GM12865 (cell line): ENCODE measurements around the gene CATSPERB.
A peak's percentile ranks its signal among the peaks of the same experiment; 100 is the strongest.

Experiments
- DNase-seq: peaks from one replicate; pipeline ENCODE4 v3.0.0; 2010; ENCODE audit warnings: low read depth
- H3K4me3 ChIP-seq: 2 replicates; pipeline ENCODE4 v1.5.1; 2011; ENCODE audit warnings: mild to moderate bottlenecking, low read depth, low read length, control low read depth
- TF ChIP-seq, protein P1 (sequence below): IDR thresholded peaks from 2 replicates; pipeline ENCODE4 v1.5.1; 2011; ENCODE audit warnings: low read length, control low read depth, low read depth, inconsistent platforms; ENCODE audit not compliant: insufficient read depth; ENCODE audit errors: missing control alignments

The CATSPERB gene

DNA sequence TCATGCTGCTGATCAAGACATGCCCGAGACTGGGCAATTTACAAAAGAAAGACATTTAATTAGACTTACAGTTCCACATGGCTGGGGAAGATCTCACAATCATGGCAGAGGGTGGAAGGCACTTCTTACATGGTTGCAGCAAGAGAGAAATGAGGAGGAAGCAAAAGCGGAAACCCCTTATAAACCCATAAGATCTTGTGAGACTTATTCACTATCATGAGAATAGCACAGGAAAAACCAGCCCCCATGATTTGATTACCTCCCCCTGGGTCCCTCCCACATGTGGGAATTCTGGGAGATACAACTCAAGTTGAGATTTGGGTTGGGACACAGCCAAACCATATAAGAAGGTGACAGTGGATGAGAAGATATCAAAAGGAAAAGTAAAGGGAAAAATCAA is 78.4 kb downstream of the CATSPERB start:
- DNase-seq, result no peak
- TF ChIP-seq, protein P1, sequence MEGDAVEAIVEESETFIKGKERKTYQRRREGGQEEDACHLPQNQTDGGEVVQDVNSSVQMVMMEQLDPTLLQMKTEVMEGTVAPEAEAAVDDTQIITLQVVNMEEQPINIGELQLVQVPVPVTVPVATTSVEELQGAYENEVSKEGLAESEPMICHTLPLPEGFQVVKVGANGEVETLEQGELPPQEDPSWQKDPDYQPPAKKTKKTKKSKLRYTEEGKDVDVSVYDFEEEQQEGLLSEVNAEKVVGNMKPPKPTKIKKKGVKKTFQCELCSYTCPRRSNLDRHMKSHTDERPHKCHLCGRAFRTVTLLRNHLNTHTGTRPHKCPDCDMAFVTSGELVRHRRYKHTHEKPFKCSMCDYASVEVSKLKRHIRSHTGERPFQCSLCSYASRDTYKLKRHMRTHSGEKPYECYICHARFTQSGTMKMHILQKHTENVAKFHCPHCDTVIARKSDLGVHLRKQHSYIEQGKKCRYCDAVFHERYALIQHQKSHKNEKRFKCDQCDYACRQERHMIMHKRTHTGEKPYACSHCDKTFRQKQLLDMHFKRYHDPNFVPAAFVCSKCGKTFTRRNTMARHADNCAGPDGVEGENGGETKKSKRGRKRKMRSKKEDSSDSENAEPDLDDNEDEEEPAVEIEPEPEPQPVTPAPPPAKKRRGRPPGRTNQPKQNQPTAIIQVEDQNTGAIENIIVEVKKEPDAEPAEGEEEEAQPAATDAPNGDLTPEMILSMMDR, result no peak
- no peak overlapping the region for H3K4me3 ChIP-seq

- DNase-seq, result peak; percentile 46
- no peak overlapping the region for H3K4me3 ChIP-seq
- TF ChIP-seq, protein P1, result peak; percentile 39
Observed at GRCh38 chr14:91649930-91650329, 82.0 kb downstream of the CATSPERB start.

DNA sequence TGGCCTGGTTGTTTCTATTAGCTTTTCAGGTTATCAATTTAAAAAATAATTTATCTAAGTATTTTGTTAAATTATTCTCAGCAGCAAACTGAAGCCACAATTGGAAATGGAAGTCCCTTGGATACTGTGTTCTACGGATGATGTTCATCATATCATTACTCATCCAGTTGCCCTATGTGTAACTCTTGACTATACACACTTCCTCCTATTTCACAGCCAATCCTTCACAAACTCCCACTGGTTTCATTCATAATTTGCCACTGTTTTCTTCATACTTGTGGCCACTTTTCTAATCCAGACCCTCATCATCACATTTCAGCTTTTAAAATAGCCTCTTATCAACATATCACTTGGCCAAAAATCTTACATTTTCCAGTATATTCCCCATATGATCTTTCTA is 84.0 kb downstream of the CATSPERB start:
- no peak for DNase-seq
- TF ChIP-seq, protein P1, result no peak
- H3K4me3 ChIP-seq, result no peak overlapping the region

DNA sequence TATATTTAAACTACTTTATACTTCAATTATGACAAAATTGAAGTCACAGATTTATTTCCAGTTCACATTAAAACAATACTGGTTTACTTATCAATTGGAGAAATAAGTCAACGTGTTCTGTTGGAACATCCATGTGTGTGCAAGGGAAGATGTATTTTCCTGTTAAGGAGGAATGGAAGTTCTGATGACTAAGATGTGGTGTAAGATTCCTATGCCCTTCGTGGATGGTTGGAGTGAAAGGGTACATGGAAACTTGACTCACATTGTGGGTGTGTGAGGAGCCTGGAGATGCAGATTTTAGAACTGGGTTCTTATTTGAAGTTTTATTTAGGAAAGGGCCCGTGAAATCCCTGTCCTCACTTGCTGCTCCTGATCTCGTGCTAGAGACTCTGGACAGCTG is 95.3 kb downstream of the CATSPERB start:
- DNase-seq, result no peak
- H3K4me3 ChIP-seq, result no peak overlapping the region
- TF ChIP-seq, protein P1, result no peak

DNA sequence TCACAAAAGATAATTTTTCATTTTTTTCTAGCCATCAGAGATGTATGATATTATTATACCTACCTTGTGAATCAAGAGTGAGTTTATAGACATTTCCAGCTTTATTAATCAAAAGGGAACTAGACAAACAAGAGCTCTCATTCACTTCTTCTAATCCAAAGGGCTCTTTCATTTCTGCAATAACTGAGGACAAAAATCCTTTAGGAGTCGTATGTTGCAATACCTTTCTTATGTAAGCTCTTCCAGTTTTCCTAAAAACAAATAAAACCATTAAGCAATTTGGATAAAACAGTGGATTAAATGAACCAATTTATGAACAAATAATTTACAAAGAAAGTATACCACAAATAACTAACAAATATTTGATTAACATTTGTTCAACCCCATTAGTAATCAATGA is 107.1 kb downstream of the CATSPERB start:
- no peak overlapping the region for H3K4me3 ChIP-seq
- TF ChIP-seq, protein P1, result no peak
- no peak for DNase-seq

- no peak for DNase-seq
- TF ChIP-seq, protein P1, result no peak
- H3K4me3 ChIP-seq, result no peak overlapping the region
Observed at GRCh38 chr14:91614187-91614586, 117.7 kb downstream of the CATSPERB start.

GRCh38 chr14:91613459-91614112 is 118.3 kb downstream of the CATSPERB start:
- TF ChIP-seq, protein P1, result no peak
- DNase-seq, result no peak
- H3K4me3 ChIP-seq, result no peak overlapping the region
